Loucy (cell line): Measurements from ENCODE around the gene H3-3A.

Source experiments
- H2AFZ ChIP-seq: fragments of 200-600 bp; sonication (generic); 2 replicates; pipeline ENCODE4 v1.6.0; 2016; ENCODE audit warnings: antibody characterized with exemption, mild to moderate bottlenecking, low read length, moderate library complexity
- H3F3A ChIP-seq: fragments of 200-600 bp; 2 replicates; pipeline ENCODE4 v1.6.0; 2016; ENCODE audit warnings: antibody characterized with exemption, low read depth, mild to moderate bottlenecking
- H3K27me3 ChIP-seq: fragments of 200-600 bp; sonication (generic); 2 replicates; pipeline ENCODE4 v1.6.1; 2014; ENCODE audit warnings: low read length, mild to moderate bottlenecking; ENCODE audit not compliant: insufficient read depth, poor library complexity, severe bottlenecking
- H3K36me3 ChIP-seq: fragments of 200-600 bp; sonication (generic); 2 replicates; pipeline ENCODE4 v1.6.1; 2016; ENCODE audit warnings: low read length; ENCODE audit not compliant: insufficient read depth
- H3K4me1 ChIP-seq: fragments of 200-600 bp; sonication (generic); 2 replicates; pipeline ENCODE4 v1.5.1; 2014; ENCODE audit warnings: low read length, mild to moderate bottlenecking; ENCODE audit not compliant: insufficient read depth, poor library complexity, severe bottlenecking
- H3K4me2 ChIP-seq: fragments of 200-600 bp; sonication (generic); 2 replicates; pipeline ENCODE4 v1.6.0; 2014; ENCODE audit warnings: antibody characterized with exemption, low read length, low read depth, mild to moderate bottlenecking; ENCODE audit not compliant: poor library complexity, severe bottlenecking
- H3K4me3 ChIP-seq: fragments of 200-600 bp; sonication (generic); 2 replicates; pipeline ENCODE4 v1.5.1; 2014; ENCODE audit warnings: low read length, mild to moderate bottlenecking, mixed read lengths; ENCODE audit not compliant: poor library complexity, severe bottlenecking
- H3K79me2 ChIP-seq: fragments of 200-600 bp; sonication (generic); 2 replicates; pipeline ENCODE4 v1.6.1; 2014; ENCODE audit warnings: low read length; ENCODE audit not compliant: insufficient read depth
- H3K9ac ChIP-seq: fragments of 200-600 bp; sonication (generic); 2 replicates; pipeline ENCODE4 v1.6.0; 2014; ENCODE audit warnings: mild to moderate bottlenecking, low read depth, low read length, moderate library complexity; ENCODE audit not compliant: poor library complexity, severe bottlenecking
- H3K9me2 ChIP-seq: fragments of 200-600 bp; sonication (generic); replicated peaks from 2 replicates; pipeline ENCODE4 v1.6.1; 2016; ENCODE audit warnings: low read depth, low read length, mixed read lengths
- H3K9me3 ChIP-seq: fragments of 200-600 bp; sonication (generic); 2 replicates; pipeline ENCODE4 v1.6.1; 2014; ENCODE audit warnings: mild to moderate bottlenecking, antibody characterized with exemption, low read length, low read depth; ENCODE audit not compliant: insufficient read depth
- H4K20me1 ChIP-seq: fragments of 200-600 bp; sonication (generic); 2 replicates; pipeline ENCODE4 v1.6.0; 2014; ENCODE audit warnings: antibody characterized with exemption, low read length, mild to moderate bottlenecking; ENCODE audit not compliant: insufficient read depth, poor library complexity, severe bottlenecking
- CTCF ChIP-seq: fragments of 200-600 bp; sonication (generic); conservative IDR thresholded peaks from 2 replicates; pipeline ENCODE4 v1.5.1; 2014; ENCODE audit warnings: mild to moderate bottlenecking, antibody characterized with exemption, low read length
- EZH2phosphoT487 ChIP-seq: fragments of 200-600 bp; IDR thresholded peaks from 2 replicates; pipeline ENCODE4 v1.6.1; 2018; ENCODE audit warnings: antibody characterized with exemption, mild to moderate bottlenecking, moderate library complexity, borderline replicate concordance

The H3-3A gene

GRCh38 chr1:226061841-226062557, 517 bp upstream of the H3-3A start:
- Histone ChIP-seq H3K9me2 (no peaks in the 10 kb centered on the region), H2AFZ (peak overlapping the region; percentile 71), H3K27me3 (peaks cover 15% of the 10 kb centered on the region), H3K4me3 (peak overlapping the region; percentile 84), H3K4me1 (peaks cover 34% of the 10 kb centered on the region), H3K9ac (peak overlapping the region; percentile 93), H3K9me3 (no peaks in the 10 kb centered on the region), H3K79me2 (peaks cover 76% of the 10 kb centered on the region), H4K20me1 (peaks cover 42% of the 10 kb centered on the region), H3F3A (peaks cover 5% of the 10 kb centered on the region; the same call in 1 of the 2 replicates), H3K36me3 (peaks cover 18% of the 10 kb centered on the region), H3K4me2 (peak overlapping the region; percentile 93)
- TF ChIP-seq CTCF (no peak), EZH2phosphoT487 (no peak)

- Histone ChIP-seq H4K20me1 (peaks cover 56% of the 10 kb centered on the region), H3K4me1 (peaks cover 48% of the 10 kb centered on the region)
These were observed 884 bp downstream of the H3-3A start for GRCh38 chr1:226063224-226063976.

More at GRCh38 chr1:226063224-226063976, 884 bp downstream of the H3-3A start:
- TF ChIP-seq EZH2phosphoT487 = no peak
- TF ChIP-seq CTCF = no peak
- H3K9me3 ChIP-seq = no peaks in the 10 kb centered on the region
- no peak overlapping the region for H2AFZ ChIP-seq
- H3K4me2 ChIP-seq = peak overlapping the region; percentile 99
- peak overlapping the region; percentile 95 for H3K4me3 ChIP-seq
- no peaks in the 10 kb centered on the region for H3K9me2 ChIP-seq
- H3K27me3 ChIP-seq = peaks cover 15% of the 10 kb centered on the region
- peaks cover 32% of the 10 kb centered on the region for H3K36me3 ChIP-seq
- peaks cover 5% of the 10 kb centered on the region; the same call in 1 of the 2 replicates for H3F3A ChIP-seq
- peaks cover 90% of the 10 kb centered on the region for H3K79me2 ChIP-seq
- peak overlapping the region; percentile 100 for H3K9ac ChIP-seq
